ENCODE data around the gene AFMID. TPM values are rescaled to one million over a fixed set of nuclear protein-coding genes. Genes with fewer than 3 reads are reported as not detected.
A peak's percentile ranks its signal among the peaks of the same experiment; 100 is the strongest.

AFMID gene
- total and polyA plus RNA-seq, 2 of the 13 experiments (the other 11 are each of a cell fraction or from before 2014, with no cell fraction given), result 249 to 270 TPM

GRCh38 chr17:78142119-78142861 is 44.9 kb upstream of the AFMID start (continued):
- TF ChIP-seq, protein P1, sequence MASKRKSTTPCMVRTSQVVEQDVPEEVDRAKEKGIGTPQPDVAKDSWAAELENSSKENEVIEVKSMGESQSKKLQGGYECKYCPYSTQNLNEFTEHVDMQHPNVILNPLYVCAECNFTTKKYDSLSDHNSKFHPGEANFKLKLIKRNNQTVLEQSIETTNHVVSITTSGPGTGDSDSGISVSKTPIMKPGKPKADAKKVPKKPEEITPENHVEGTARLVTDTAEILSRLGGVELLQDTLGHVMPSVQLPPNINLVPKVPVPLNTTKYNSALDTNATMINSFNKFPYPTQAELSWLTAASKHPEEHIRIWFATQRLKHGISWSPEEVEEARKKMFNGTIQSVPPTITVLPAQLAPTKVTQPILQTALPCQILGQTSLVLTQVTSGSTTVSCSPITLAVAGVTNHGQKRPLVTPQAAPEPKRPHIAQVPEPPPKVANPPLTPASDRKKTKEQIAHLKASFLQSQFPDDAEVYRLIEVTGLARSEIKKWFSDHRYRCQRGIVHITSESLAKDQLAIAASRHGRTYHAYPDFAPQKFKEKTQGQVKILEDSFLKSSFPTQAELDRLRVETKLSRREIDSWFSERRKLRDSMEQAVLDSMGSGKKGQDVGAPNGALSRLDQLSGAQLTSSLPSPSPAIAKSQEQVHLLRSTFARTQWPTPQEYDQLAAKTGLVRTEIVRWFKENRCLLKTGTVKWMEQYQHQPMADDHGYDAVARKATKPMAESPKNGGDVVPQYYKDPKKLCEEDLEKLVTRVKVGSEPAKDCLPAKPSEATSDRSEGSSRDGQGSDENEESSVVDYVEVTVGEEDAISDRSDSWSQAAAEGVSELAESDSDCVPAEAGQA (IDR thresholded peaks at IDR 0.05; ENCODE audit: low read depth), result no peak
- TF ChIP-seq, protein P1 (CRISPR knock-in tag; IDR thresholded peaks at IDR 0.05; ENCODE audit: borderline replicate concordance), result no peak
- peak; percentile 90 for TF ChIP-seq TFAP4 (IDR thresholded peaks at IDR 0.05; ENCODE audit: borderline replicate concordance, low read depth)
- peak; percentile 72 for TF ChIP-seq SAP130 (CRISPR knock-in tag; IDR thresholded peaks at IDR 0.05; ENCODE audit: low read depth)
- TF ChIP-seq JUND (CRISPR knock-in tag; IDR thresholded peaks at IDR 0.05), result peak; percentile 22; the same call in 1 of the 2 replicates
- TF ChIP-seq SIN3A (IDR thresholded peaks at IDR 0.05; ENCODE audit: borderline replicate concordance, low read depth, low read length), result peak; percentile 54; the same call in 1 of the 2 replicates
- TF ChIP-seq FOSL1 (CRISPR knock-in tag; IDR thresholded peaks at IDR 0.05; ENCODE audit: borderline replicate concordance), result 0 out of 2 replicates have a peak, but pooled peaks have one; percentile 23
- TF ChIP-seq, protein P2, sequence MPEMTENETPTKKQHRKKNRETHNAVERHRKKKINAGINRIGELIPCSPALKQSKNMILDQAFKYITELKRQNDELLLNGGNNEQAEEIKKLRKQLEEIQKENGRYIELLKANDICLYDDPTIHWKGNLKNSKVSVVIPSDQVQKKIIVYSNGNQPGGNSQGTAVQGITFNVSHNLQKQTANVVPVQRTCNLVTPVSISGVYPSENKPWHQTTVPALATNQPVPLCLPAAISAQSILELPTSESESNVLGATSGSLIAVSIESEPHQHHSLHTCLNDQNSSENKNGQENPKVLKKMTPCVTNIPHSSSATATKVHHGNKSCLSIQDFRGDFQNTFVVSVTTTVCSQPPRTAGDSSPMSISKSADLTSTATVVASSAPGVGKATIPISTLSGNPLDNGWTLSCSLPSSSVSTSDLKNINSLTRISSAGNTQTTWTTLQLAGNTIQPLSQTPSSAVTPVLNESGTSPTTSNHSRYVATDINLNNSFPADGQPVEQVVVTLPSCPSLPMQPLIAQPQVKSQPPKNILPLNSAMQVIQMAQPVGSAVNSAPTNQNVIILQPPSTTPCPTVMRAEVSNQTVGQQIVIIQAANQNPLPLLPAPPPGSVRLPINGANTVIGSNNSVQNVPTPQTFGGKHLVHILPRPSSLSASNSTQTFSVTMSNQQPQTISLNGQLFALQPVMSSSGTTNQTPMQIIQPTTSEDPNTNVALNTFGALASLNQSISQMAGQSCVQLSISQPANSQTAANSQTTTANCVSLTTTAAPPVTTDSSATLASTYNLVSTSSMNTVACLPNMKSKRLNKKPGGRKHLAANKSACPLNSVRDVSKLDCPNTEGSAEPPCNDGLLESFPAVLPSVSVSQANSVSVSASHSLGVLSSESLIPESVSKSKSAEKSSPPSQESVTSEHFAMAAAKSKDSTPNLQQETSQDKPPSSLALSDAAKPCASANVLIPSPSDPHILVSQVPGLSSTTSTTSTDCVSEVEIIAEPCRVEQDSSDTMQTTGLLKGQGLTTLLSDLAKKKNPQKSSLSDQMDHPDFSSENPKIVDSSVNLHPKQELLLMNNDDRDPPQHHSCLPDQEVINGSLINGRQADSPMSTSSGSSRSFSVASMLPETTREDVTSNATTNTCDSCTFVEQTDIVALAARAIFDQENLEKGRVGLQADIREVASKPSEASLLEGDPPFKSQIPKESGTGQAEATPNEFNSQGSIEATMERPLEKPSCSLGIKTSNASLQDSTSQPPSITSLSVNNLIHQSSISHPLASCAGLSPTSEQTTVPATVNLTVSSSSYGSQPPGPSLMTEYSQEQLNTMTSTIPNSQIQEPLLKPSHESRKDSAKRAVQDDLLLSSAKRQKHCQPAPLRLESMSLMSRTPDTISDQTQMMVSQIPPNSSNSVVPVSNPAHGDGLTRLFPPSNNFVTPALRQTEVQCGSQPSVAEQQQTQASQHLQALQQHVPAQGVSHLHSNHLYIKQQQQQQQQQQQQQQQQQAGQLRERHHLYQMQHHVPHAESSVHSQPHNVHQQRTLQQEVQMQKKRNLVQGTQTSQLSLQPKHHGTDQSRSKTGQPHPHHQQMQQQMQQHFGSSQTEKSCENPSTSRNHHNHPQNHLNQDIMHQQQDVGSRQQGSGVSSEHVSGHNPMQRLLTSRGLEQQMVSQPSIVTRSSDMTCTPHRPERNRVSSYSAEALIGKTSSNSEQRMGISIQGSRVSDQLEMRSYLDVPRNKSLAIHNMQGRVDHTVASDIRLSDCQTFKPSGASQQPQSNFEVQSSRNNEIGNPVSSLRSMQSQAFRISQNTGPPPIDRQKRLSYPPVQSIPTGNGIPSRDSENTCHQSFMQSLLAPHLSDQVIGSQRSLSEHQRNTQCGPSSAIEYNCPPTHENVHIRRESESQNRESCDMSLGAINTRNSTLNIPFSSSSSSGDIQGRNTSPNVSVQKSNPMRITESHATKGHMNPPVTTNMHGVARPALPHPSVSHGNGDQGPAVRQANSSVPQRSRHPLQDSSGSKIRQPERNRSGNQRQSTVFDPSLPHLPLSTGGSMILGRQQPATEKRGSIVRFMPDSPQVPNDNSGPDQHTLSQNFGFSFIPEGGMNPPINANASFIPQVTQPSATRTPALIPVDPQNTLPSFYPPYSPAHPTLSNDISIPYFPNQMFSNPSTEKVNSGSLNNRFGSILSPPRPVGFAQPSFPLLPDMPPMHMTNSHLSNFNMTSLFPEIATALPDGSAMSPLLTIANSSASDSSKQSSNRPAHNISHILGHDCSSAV (CRISPR knock-in tag; IDR thresholded peaks at IDR 0.05; ENCODE audit: borderline replicate concordance), result no peak
- TF ChIP-seq MXI1 (IDR thresholded peaks at IDR 0.05; ENCODE audit: borderline replicate concordance, low read depth, low read length), result peak; percentile 47; the same call in 1 of the 3 replicates
- TF ChIP-seq GATAD2A (CRISPR knock-in tag; IDR thresholded peaks at IDR 0.05), result no peak
- no peak for TF ChIP-seq MZF1 (CRISPR knock-in tag; IDR thresholded peaks at IDR 0.05; ENCODE audit: borderline replicate concordance)
- no peak for TF ChIP-seq IRF2 (CRISPR knock-in tag; IDR thresholded peaks at IDR 0.05)
- TF ChIP-seq BHLHE40 (IDR thresholded peaks at IDR 0.05; ENCODE audit: low read length), result 0 out of 2 replicates have a peak, but pooled peaks have one; percentile 4

Measured in HepG2 (cell line).